ENCODE results near the gene BCHE. TPM values are rescaled to one million over a fixed set of nuclear protein-coding genes. Genes with fewer than 3 reads are reported as not detected.

BCHE gene
- 1 to 10 TPM in 3 of 4 donors, under 1 TPM in 1; 0.44 to 6.6 (median 1.6) TPM for total RNA-seq

- Histone ChIP-seq H3K36me3 (no peaks in the 10 kb centered on the region), H3K27me3 (no peaks in the 10 kb centered on the region)
- DNase-seq = no peak
Measured at GRCh38 chr3:165837058-165837525, at the start of gene BCHE. Gene BCHE (minus strand): TSS chr3:165837423. CDS start chr3:165831033, 6,390 bp downstream.

DNA sequence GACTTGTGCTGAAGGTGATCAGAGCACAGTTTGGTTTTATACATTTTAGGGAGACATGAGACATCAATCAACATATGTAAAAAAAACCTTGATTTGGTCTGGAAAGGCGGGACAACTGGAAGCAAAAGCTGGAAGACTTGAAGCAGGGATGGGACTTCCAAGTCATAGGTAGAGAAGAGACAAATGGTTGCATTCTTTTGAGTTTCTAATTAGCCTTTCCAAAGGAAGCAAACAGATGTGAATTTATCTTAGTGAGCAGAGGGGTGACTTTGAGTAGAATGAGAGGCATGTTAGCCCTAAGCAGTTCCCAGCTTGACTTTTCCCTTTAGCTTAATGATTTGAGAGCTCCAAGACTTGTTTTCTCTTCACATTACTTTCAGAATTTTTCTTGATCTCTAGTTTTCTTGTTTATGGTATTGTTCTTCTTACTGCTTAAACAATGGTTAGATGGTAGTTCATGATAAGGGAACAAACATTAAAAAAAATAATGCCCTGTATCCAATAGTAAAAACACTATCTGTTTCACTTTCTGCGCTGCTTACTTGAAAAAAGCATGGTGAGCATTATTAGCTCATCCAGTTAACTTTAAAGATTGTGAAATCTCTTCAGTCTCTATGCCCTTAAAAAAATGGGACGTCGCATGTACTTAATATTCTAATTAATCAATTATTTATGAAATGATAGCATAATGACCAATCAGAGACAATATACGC is 48.5 kb upstream of the BCHE start:
- no peaks in the 10 kb centered on the region for H3K4me1 ChIP-seq
- no peaks in the 10 kb centered on the region for H3K36me3 ChIP-seq
- DNase-seq = no peak
- no peaks in the 10 kb centered on the region for H3K27me3 ChIP-seq
- WGBS, 2 donors = 92 to 95% methylated on average over 5 of the region's 5 CpGs
- intact Hi-C loops (cut with DNase I) = no loop called here
- H3K27ac ChIP-seq = no peak overlapping the region
- no peak overlapping the region for H3K4me3 ChIP-seq (replicated peaks in 1 of 3)
- TF ChIP-seq, protein P1, sequence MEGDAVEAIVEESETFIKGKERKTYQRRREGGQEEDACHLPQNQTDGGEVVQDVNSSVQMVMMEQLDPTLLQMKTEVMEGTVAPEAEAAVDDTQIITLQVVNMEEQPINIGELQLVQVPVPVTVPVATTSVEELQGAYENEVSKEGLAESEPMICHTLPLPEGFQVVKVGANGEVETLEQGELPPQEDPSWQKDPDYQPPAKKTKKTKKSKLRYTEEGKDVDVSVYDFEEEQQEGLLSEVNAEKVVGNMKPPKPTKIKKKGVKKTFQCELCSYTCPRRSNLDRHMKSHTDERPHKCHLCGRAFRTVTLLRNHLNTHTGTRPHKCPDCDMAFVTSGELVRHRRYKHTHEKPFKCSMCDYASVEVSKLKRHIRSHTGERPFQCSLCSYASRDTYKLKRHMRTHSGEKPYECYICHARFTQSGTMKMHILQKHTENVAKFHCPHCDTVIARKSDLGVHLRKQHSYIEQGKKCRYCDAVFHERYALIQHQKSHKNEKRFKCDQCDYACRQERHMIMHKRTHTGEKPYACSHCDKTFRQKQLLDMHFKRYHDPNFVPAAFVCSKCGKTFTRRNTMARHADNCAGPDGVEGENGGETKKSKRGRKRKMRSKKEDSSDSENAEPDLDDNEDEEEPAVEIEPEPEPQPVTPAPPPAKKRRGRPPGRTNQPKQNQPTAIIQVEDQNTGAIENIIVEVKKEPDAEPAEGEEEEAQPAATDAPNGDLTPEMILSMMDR (IDR thresholded peaks at IDR 0.05) = no peak
- TF ChIP-seq POLR2A (IDR thresholded peaks at IDR 0.05) = no peak
- H3K9me3 ChIP-seq = no peaks in the 10 kb centered on the region

More at GRCh38 chr3:165837058-165837525, at the start of gene BCHE:
- H3K4me3 ChIP-seq (replicated peaks in 1 of 3) = no peak within 1 kb of the TSS
- no peaks in the 10 kb centered on the region for H3K4me1 ChIP-seq
- no peaks in the 10 kb centered on the region for H3K9me3 ChIP-seq
- WGBS, 2 donors = 15% methylated on average over 6 of the region's 6 CpGs
- intact Hi-C loops (cut with DNase I) = no loop called here
- no peak within 1 kb of the TSS for H3K27ac ChIP-seq
- no peak for TF ChIP-seq POLR2A (IDR thresholded peaks at IDR 0.05)
- TF ChIP-seq, protein P1 (IDR thresholded peaks at IDR 0.05) = no peak

GRCh38 chr3:165884518-165884917 is 47.3 kb upstream of the BCHE start:
- H3K9me3 ChIP-seq = no peaks in the 10 kb centered on the region
- H3K27ac ChIP-seq = no peak overlapping the region
- intact Hi-C loops (cut with DNase I) = no loop called here
- H3K36me3 ChIP-seq = no peaks in the 10 kb centered on the region
- H3K4me3 ChIP-seq (replicated peaks in 1 of 3) = no peak overlapping the region
- no peaks in the 10 kb centered on the region for H3K27me3 ChIP-seq
- no peaks in the 10 kb centered on the region for H3K4me1 ChIP-seq
- DNase-seq = no peak
- TF ChIP-seq POLR2A (IDR thresholded peaks at IDR 0.05) = no peak
- TF ChIP-seq, protein P1 (IDR thresholded peaks at IDR 0.05) = no peak

GRCh38 chr3:165883863-165884478 is 46.7 kb upstream of the BCHE start:
- intact Hi-C loops (cut with DNase I) = no loop called here
- H3K4me1 ChIP-seq = no peaks in the 10 kb centered on the region
- no peaks in the 10 kb centered on the region for H3K9me3 ChIP-seq
- DNase-seq = no peak
- no peak overlapping the region for H3K27ac ChIP-seq
- no peaks in the 10 kb centered on the region for H3K36me3 ChIP-seq
- 81 to 83% methylated on average over 8 of the region's 8 CpGs for WGBS, 2 donors
- no peak for TF ChIP-seq POLR2A (IDR thresholded peaks at IDR 0.05)
- TF ChIP-seq, protein P1 (IDR thresholded peaks at IDR 0.05) = no peak
- H3K27me3 ChIP-seq = no peaks in the 10 kb centered on the region
- H3K4me3 ChIP-seq (replicated peaks in 1 of 3) = no peak overlapping the region

DNA sequence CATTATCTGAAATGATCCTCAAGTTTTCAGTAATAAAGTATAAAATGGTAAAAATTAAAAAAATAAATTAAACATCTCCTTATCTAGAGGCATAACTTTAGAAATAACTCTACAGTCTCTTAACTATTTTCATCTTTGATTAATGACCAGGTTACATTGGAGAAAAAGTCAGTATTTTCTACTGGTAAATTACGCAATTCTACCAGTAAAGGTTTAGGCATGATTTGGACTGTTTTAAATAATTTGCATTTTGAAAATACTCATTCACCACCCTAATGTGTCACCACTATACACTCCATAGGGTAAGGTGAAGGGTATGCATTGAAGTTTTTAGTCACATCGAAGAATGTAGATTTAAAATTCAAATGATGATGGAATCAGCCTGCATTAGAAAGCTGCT is 45.9 kb upstream of the BCHE start:
- WGBS, 2 donors = 93 to 95% methylated on average over 2 of the region's 2 CpGs
- no peak for DNase-seq

More for the DNA sequence above, 45.9 kb upstream of the BCHE start:
- no peak overlapping the region for H3K4me3 ChIP-seq (replicated peaks in 1 of 3)
- H3K36me3 ChIP-seq = no peaks in the 10 kb centered on the region
- H3K9me3 ChIP-seq = no peaks in the 10 kb centered on the region
- no peaks in the 10 kb centered on the region for H3K27me3 ChIP-seq
- no peak overlapping the region for H3K27ac ChIP-seq
- no peak for TF ChIP-seq POLR2A (IDR thresholded peaks at IDR 0.05)
- TF ChIP-seq, protein P1 (IDR thresholded peaks at IDR 0.05) = no peak
- intact Hi-C loops (cut with DNase I) = no loop called here
- no peaks in the 10 kb centered on the region for H3K4me1 ChIP-seq

Data from thyroid gland (tissue), 4 donors.